Esophagus muscularis mucosa (tissue), 3 donors: ENCODE data around the gene CCDC40.

Experiments used
- EP300 ChIP-seq: sonication (generic); formaldehyde crosslinking; IDR thresholded peaks from one replicate; pipeline ENCODE4 v1.6.1; 2017; ENCODE audit warnings: antibody characterized with exemption
- POLR2A ChIP-seq: fragments of 450-650 bp; IDR thresholded peaks from one replicate; pipeline ENCODE4 v1.6.1; 2017; ENCODE audit warnings: antibody characterized with exemption, moderate library complexity, mild to moderate bottlenecking, low read depth
- POLR2AphosphoS5 ChIP-seq, 2 donors: sonication (generic); formaldehyde crosslinking; IDR thresholded peaks; one replicate each; pipeline ENCODE4 v1.6.1; 2017; ENCODE audit warnings: antibody characterized with exemption in 2 of 2

- TF ChIP-seq EP300 (no peak), POLR2A (no peak), POLR2AphosphoS5 (IDR thresholded peaks at IDR 0.05) (no peak)
Measured at GRCh38 chr17:80024206-80024972, 12.1 kb upstream of the CCDC40 start.
